Bronchial epithelial cell (primary cell): ENCODE data around the gene NOX4. TPM values are rescaled to one million over a fixed set of nuclear protein-coding genes. Genes with fewer than 3 reads are reported as not detected.
"Not testable (repeated sequence)": the region's sequence is repeated elsewhere in the genome, so short reads cannot be mapped to it uniquely, and the experiment has no call there.

Experiments
- DNase-seq: peaks from one replicate; pipeline ENCODE4 v3.0.0-alpha.2; 2010; ENCODE audit warnings: low read depth
- FAIRE-seq: peaks from 2 replicates; lab custom pipeline; 2011; peaks lifted over from hg19 to GRCh38; lab: Jason Lieb, UNC
- H3K27me3 ChIP-seq: 2 replicates; pipeline ENCODE4 v1.5.1; 2011; ENCODE audit warnings: low read length; ENCODE audit not compliant: control insufficient read depth, insufficient read depth
- H3K36me3 ChIP-seq: 2 replicates; pipeline ENCODE4 v1.5.1; 2011; ENCODE audit warnings: low read length; ENCODE audit not compliant: control insufficient read depth, insufficient read depth
- H3K4me3 ChIP-seq: 2 replicates; pipeline ENCODE4 v1.5.1; 2011; ENCODE audit warnings: mild to moderate bottlenecking, low read depth, low read length, control low read depth
- total RNA-seq: library from RNA; depleted of rRNA; stranded (reverse); fragments of >200 nt; gene quantifications from 2 replicates; pipeline ENCODE4 v1.2.1, GENCODE V29; 2014
- TF ChIP-seq, protein P1 (sequence below): IDR thresholded peaks from 2 replicates; pipeline ENCODE4 v1.5.1; 2011; ENCODE audit warnings: mild to moderate bottlenecking, moderate library complexity, low read length, control low read depth, inconsistent platforms; ENCODE audit not compliant: insufficient read depth, severe bottlenecking

Gene NOX4
- total RNA-seq, 1 donor from 2014 or later, result not detected

DNA sequence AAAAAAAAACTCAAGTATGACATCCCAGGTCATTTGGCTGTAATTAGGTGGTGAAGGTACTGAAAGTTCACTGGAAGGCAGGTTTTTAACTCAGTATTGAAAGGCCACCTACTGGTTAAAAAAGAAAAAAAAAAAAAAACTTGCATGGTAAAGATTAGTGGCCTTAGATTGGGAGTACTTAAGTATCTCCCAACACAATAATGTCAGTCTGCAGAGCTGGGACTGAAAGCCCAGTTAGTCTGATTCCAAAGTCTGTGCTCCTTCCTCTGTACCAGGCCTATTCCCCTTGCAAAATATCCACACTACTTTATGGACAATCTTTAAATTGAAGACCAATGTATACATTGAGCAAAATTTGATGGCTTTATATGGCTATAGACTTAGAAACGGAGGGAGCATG lies 85.5 kb downstream of the NOX4 start:
- TF ChIP-seq, protein P1, sequence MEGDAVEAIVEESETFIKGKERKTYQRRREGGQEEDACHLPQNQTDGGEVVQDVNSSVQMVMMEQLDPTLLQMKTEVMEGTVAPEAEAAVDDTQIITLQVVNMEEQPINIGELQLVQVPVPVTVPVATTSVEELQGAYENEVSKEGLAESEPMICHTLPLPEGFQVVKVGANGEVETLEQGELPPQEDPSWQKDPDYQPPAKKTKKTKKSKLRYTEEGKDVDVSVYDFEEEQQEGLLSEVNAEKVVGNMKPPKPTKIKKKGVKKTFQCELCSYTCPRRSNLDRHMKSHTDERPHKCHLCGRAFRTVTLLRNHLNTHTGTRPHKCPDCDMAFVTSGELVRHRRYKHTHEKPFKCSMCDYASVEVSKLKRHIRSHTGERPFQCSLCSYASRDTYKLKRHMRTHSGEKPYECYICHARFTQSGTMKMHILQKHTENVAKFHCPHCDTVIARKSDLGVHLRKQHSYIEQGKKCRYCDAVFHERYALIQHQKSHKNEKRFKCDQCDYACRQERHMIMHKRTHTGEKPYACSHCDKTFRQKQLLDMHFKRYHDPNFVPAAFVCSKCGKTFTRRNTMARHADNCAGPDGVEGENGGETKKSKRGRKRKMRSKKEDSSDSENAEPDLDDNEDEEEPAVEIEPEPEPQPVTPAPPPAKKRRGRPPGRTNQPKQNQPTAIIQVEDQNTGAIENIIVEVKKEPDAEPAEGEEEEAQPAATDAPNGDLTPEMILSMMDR, result peak; percentile 24
- H3K27me3 ChIP-seq, result no peaks in the 10 kb centered on the region
- no peak overlapping the region for H3K4me3 ChIP-seq
- H3K36me3 ChIP-seq, result no peaks in the 10 kb centered on the region
- DNase-seq, result peak; percentile 64
- no peak for FAIRE-seq

DNA sequence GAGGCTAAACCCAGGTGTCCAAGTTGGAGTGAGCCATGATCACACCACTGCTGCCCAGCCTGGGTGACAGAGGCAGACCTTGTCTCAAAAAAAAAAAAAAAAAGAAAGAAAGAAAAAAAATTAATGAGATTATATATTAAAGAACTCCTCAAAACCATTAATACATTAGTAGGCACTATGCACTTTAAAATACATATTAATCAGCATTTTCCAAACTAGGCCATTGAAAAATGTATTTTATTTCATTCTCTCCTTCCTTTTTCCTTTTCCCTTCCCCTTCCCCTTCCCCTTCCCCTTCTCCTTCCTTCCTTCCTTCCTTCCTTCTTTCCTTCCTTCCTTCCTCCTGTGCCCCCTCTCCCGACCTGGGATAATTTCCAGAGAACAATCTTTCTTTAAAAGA lies 99.5 kb downstream of the NOX4 start:
- not testable (repeated sequence) for H3K36me3 ChIP-seq, DNase-seq, H3K4me3 ChIP-seq, H3K27me3 ChIP-seq, FAIRE-seq

DNA sequence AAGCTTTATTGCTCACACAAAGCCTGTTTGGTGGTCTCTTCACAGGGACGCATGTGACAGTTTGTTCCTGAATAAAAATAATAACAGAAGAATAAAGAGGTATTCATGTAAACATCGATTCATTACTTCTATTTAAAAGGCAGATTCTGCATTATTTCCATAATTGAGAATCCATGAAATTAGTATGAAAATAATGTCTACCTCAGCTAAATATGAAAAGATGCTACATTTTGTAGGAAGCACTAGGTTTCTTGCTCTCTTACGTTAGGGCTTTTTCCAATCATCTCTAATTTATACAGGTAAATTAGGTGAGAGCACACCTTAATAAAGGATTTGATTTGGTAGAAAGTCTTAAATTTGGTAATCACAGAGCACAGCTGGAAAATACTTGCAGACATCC lies 103.7 kb downstream of the NOX4 start:
- DNase-seq, H3K27me3 ChIP-seq, FAIRE-seq, H3K36me3 ChIP-seq, H3K4me3 ChIP-seq: not testable (repeated sequence)

DNA sequence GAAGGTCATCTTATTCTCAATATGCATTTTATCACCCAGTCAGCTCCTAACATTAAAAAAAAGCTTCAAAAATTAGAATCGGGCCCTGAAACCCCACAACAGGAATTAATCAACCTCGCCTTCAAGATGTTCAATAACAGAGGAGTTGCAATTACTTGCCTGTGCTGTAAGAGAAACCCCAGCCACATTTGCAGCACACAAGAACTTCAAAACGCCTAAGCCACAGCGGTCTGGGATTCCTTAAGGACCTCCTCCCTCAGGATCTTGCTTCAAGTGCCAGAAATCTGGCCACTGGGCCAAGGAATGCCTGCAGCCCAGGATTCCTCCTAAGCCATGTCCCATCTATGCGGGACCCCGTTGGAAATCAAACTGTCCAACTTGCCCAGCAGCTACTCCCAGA lies 108.2 kb downstream of the NOX4 start:
- not testable (repeated sequence) for DNase-seq, H3K36me3 ChIP-seq, H3K4me3 ChIP-seq, H3K27me3 ChIP-seq, FAIRE-seq

DNA sequence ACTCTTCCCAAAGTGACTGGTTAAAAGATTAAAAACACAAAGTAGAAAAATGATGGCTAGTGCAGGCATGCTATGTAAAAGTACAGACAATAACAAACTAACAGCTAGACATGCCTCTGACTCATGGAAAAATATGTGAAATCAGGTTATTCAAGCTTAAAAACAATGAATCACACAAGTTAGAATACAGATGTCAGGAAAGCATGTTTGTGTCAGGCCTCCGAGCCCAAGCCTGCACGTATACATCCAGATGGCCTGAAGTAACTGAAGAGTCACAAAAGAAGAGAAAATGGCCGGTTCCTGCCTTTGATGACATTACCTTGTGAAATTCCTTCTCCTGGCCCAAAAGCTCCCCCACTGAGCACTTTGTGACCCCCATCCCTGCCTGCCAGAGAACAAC lies 110.1 kb downstream of the NOX4 start:
- H3K36me3 ChIP-seq, result no peaks in the 10 kb centered on the region
- FAIRE-seq, result no peak
- TF ChIP-seq, protein P1, result no peak

DNA sequence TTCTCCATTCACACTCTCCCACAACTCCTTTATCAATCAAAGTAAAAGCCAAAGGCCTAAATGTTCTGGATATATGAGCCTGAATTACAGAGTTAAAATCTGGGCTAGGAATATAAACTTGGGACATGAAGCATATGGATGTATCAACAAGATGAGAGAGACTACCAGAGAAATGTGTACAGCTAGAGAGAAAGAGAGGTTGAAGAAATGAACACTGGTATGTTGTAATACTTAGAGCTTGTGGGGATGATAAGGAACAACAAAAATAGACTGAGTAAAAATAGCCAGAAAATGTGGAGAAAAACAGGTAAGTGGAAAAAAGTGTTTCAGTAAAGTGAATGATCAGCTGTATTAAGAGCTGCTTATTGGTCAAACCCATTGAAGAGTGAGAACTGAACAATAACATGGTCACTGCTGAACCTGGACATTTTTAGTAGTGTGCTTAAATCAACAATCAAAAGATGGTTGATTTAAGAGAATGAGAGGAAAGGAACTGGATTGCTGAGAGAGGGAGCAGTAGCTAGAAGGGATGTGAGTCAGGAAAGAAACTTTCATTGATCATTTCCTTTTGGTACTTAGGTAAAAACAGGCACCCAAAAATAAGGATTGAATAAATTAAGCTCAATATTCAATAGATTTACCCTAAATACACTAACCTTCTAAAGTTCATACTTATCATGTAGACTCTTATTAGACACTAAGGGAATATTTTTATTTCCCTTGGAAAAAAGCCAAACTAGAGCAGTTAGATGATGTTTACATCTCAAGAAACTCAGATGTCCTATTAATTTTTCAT lies 111.0 kb downstream of the NOX4 start:
- DNase-seq, result peak; percentile 70
- not testable (repeated sequence) for FAIRE-seq, H3K36me3 ChIP-seq, H3K4me3 ChIP-seq, H3K27me3 ChIP-seq

More for the DNA sequence above, 110.1 kb downstream of the NOX4 start:
- Histone ChIP-seq H3K27me3 (no peaks in the 10 kb centered on the region), H3K4me3 (no peak overlapping the region)
- peak; percentile 99 for DNase-seq

DNA sequence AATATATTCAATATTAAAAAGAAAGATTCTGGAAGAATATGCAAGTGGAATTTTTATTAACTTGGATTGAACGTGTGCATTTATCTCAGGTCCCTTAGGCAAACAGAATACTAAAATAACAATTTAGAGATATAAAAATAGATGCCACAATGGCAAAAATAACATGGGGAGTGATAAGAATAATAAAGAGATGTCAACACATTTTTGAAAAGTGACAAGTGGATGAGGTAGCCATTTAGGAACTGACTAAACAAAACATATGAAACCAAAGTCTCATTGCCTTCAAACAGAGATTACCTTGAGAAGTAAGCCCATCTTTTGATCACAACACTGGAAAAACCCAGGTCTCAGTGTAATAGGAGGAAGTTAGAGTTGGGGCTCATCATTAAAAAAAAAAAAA lies 112.2 kb downstream of the NOX4 start:
- not testable (repeated sequence) for DNase-seq, FAIRE-seq, H3K36me3 ChIP-seq, H3K27me3 ChIP-seq, H3K4me3 ChIP-seq

DNA sequence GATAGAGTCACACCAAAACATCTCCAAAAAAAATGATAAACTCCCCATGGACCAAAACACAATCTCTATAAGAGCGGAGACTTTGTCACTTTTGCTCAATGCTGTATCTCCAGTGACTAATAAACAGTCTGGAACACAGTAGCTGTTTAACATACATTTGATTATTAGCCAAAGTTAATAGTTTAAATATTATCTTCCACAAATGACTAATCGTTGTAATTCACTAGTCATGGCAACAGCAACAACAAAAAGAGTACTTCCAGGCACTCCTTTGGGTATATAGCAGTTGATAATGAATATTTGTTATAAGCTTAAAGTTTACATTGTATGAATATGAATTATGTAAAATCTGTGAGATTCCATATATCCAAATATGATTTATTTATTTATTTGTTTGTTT lies 121.8 kb downstream of the NOX4 start:
- FAIRE-seq, H3K27me3 ChIP-seq, H3K36me3 ChIP-seq, H3K4me3 ChIP-seq: not testable (repeated sequence)
- DNase-seq, result peak; percentile 86

DNA sequence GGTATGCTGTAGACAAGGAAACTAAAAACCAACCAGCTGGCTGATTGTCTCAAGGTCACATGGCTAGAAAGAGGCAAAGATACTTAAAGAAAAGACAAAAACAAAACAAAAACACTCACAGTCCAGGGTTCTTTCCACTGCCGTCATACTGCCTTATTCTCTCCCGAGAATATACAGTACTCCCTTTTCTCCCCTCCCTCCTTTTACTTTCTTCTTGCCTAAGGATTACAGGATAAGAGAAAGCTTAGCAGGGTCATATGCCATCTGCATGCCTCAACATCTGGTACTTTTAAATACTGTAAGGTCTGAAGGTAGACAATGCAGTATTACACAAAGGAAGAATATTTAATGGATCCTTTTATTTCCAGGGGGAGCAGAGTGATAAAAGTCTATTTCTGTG lies 126.3 kb downstream of the NOX4 start:
- not testable (repeated sequence) for FAIRE-seq, H3K4me3 ChIP-seq, H3K27me3 ChIP-seq, H3K36me3 ChIP-seq, DNase-seq
